ENCODE data around the gene VGF.

VGF gene

DNA sequence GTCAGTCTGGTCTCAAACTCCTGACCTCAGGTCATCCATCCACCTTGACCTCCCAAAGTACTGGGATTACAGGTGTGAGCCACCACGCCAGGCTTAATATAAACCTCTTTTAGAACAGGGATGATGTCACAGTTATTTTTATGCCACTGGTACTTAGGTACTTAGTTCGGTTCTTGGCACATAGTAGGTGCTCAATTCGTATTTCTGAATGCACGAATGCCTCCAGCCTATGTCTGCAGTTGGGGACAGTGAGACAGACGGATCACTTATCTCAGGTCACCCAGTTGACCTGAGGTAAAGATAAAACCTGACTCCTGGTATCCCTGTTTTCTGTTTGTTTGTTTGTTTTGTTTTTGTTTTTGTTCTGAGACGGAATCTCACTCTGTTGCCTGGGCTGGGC lies 20.8 kb upstream of the VGF start:
- TF ChIP-seq, protein P1, sequence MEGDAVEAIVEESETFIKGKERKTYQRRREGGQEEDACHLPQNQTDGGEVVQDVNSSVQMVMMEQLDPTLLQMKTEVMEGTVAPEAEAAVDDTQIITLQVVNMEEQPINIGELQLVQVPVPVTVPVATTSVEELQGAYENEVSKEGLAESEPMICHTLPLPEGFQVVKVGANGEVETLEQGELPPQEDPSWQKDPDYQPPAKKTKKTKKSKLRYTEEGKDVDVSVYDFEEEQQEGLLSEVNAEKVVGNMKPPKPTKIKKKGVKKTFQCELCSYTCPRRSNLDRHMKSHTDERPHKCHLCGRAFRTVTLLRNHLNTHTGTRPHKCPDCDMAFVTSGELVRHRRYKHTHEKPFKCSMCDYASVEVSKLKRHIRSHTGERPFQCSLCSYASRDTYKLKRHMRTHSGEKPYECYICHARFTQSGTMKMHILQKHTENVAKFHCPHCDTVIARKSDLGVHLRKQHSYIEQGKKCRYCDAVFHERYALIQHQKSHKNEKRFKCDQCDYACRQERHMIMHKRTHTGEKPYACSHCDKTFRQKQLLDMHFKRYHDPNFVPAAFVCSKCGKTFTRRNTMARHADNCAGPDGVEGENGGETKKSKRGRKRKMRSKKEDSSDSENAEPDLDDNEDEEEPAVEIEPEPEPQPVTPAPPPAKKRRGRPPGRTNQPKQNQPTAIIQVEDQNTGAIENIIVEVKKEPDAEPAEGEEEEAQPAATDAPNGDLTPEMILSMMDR (IDR thresholded peaks at IDR 0.05; ENCODE audit: control extremely low read depth, extremely low read depth, low read depth, missing control alignments): no peak
- DNase-seq (ENCODE audit: extremely low spot score): no peak
- CTCF ChIA-PET: interaction anchor here (0.6 to 1.6 kb wide), 3 partner anchors 42 to 61 kb away, joined by 3 to 10 read pairs (median 4); no protein-coding TSS in a partner anchor
- POLR2A ChIA-PET: no interaction called here

DNA sequence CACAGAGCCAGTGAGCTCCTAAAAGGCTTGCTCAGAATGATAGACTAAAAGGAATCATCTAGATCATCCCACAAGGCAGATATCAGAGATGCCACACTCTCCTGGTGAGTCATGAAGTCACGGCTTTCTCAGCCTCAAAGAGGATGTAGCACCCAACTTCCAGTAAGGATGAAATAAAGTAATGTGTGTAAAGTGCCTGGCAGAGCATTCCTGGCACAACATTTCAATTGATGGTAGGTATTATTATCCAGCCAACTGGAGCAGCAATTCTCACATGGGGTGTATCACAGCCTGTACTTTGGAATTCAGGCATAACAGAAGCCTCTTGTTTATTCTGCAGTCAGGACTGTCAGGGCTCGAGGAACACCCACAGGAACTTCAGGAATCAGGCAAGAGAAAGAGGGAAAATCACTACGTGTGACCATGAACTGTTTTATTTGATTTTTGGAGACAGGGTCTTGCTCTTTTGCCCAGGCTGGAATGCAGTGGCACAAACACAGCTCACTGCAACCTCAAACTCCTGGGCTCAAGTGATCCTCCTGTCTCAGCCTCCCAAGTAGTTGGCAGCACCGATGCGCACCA lies 20.0 kb upstream of the VGF start:
- POLR2A ChIA-PET: no interaction called here

DNA sequence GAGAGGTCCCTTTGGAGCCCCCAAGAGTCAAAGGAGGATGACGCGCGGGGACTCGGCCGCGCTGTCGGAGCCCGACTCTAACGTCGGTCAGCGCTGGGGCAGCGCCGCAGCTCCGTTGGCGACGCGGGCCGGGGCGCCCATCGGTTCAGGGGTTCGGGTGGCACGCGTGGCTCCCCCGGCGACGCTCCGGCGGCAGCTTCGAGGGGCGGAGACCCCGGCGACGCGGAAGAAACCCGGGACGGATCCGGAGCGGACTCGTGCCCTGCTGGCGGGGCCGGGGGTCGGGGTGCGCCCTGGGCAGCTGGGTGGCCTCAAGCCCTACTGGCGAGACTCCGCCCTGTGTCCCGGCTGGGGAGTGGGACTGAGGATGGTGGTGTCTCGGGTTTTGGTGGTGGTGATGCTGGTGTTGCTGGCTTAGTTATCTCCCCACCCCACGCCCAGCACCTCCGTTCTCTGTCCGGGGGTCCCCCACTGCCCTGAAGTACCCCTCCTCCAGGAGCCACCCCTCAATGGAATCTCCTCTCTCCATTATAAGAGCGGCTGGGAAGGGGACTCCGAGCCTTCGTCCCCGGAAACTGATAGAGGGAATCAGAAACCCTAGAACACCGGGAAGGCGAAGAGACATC lies 14.9 kb upstream of the VGF start, which contains the start of gene NAT16:
Gene NAT16, minus strand, starts transcription at position 164 of the 626 bp plus-strand sequence. CDS start 5,486 bp downstream, outside the sequence.
- ChIA-PET CTCF (interaction anchor here (0.9 to 1.6 kb wide), 2 partner anchors 12 kb away, joined by 5 to 7 read pairs; no protein-coding TSS in a partner anchor), POLR2A (no interaction called here)
- TF ChIP-seq, protein P1 (IDR thresholded peaks at IDR 0.05; ENCODE audit: control extremely low read depth, extremely low read depth, low read depth, missing control alignments): no peak
- DNase-seq (ENCODE audit: extremely low spot score): no peak

More for the DNA sequence above, 20.0 kb upstream of the VGF start:
- CTCF ChIA-PET: interaction anchor here (1.1 to 3.2 kb wide), 3 partner anchors 8 to 108 kb away, joined by 4 to 23 read pairs (median 5); no protein-coding TSS in a partner anchor
- DNase-seq (ENCODE audit: extremely low spot score): no peak
- TF ChIP-seq, protein P1 (IDR thresholded peaks at IDR 0.05; ENCODE audit: control extremely low read depth, extremely low read depth, low read depth, missing control alignments): no peak

DNA sequence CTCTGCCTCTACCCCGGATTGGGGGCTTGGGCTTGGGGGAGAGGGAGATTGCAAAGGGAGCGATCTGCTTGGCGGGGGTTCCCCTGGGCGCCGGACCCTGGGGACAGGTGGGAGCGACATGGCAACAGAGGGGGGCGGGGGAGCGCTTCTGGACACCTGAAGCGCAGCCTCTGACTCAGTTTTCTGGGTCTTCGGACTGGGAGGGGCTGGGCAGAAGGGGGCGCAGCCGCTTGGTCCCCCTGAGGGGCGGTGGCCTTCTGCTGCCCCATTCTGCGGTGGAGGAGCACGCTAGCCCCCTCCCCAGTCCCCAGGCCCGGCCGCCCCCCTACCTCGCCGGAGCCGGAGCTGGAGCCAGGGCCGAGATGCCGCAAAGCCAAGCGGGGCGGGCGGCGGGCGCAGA lies 14.3 kb upstream of the VGF start:
- CTCF ChIA-PET: interaction anchor here (0.9 kb wide), 1 partner anchor 13 kb away, joined by 5 read pairs; no protein-coding TSS in a partner anchor
- POLR2A ChIA-PET: no interaction called here
- TF ChIP-seq, protein P1 (IDR thresholded peaks at IDR 0.05; ENCODE audit: control extremely low read depth, extremely low read depth, low read depth, missing control alignments): no peak
- no peak for DNase-seq (ENCODE audit: extremely low spot score)

DNA sequence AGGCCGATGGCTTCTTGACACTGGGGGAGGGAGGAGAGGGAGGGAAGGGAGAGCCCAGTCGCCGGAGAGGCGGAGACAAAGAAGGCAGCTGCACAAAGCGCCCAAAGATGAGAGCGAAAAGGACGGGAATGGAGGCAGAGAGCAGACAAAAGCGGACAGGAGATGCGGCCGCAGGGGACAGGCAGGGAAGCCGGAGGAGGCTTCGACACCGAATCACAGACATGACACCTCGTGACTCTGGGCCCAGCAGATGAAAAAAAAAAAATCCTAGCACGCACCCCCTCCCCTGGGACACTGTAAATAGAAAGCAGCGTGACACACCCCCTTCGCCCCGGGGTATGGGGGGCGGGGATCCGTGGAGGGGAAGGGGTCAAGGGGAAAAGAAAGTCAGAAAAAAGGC lies 13.7 kb upstream of the VGF start:
- TF ChIP-seq, protein P1 (IDR thresholded peaks at IDR 0.05; ENCODE audit: control extremely low read depth, extremely low read depth, low read depth, missing control alignments): no peak
- ChIA-PET POLR2A (no interaction called here), CTCF (interaction anchor here (6.2 kb wide), 1 partner anchor 13 kb away, joined by 42 read pairs; no protein-coding TSS in a partner anchor)
- DNase-seq (ENCODE audit: extremely low spot score): no peak

DNA sequence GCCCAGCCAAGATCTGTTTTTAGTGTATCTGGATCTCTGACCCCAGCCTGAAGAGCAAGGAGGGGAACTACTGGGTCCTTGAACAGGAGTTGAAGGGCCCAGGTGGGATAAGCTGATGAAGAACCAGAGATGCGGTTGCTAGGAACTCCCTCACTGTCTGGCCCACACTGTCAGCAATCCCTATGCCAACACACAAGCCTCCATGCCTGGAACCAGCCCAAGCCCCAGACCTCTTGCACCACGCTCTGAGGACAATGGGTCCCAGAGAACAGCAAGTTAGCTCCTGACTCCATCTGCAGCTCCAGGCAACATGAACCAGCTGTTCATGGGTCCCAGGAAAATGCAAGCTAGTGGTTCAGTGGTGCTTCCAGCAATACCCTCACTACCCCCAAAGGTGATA lies 12.3 kb upstream of the VGF start:
- ChIA-PET CTCF (interaction anchor here (2.5 to 6.2 kb wide), 2 partner anchors 15 to 34 kb away, joined by 10 to 42 read pairs; no protein-coding TSS in a partner anchor), POLR2A (no interaction called here)
- no peak for DNase-seq (ENCODE audit: extremely low spot score)
- TF ChIP-seq, protein P1 (IDR thresholded peaks at IDR 0.05; ENCODE audit: control extremely low read depth, extremely low read depth, low read depth, missing control alignments): no peak

All from GM10248 (cell line).